Effector memory CD4-positive, alpha-beta T cell (primary cell): Measurements from ENCODE around the gene C3orf18.

Source experiments
- DNase-seq, 3 donors: peaks; one replicate each; pipeline ENCODE4 v3.0.0-alpha.2; 2020
- H3K27ac ChIP-seq: 2 replicates; pipeline ENCODE4 v1.7.0; 2013; ENCODE audit warnings: mild to moderate bottlenecking, low read length, moderate library complexity; ENCODE audit not compliant: insufficient read depth, poor library complexity, severe bottlenecking
- H3K27me3 ChIP-seq: replicated peaks from 2 replicates; pipeline ENCODE4 v1.7.0; 2013; ENCODE audit warnings: mild to moderate bottlenecking, low read length; ENCODE audit not compliant: insufficient read depth, control insufficient read depth, poor library complexity, severe bottlenecking
- H3K36me3 ChIP-seq: 2 replicates; pipeline ENCODE4 v1.7.0; 2013; ENCODE audit warnings: mild to moderate bottlenecking, low read length, moderate library complexity; ENCODE audit not compliant: control insufficient read depth, insufficient read depth
- H3K4me1 ChIP-seq: 2 replicates; pipeline ENCODE4 v1.7.0; 2013; ENCODE audit warnings: low read length, mild to moderate bottlenecking; ENCODE audit not compliant: control insufficient read depth, insufficient read depth, poor library complexity, severe bottlenecking
- H3K4me3 ChIP-seq: 2 replicates; pipeline ENCODE4 v1.7.0; 2013; ENCODE audit warnings: low read length, low read depth, mild to moderate bottlenecking; ENCODE audit not compliant: insufficient read depth, poor library complexity, severe bottlenecking
- H3K9me3 ChIP-seq: 2 replicates; pipeline ENCODE4 v1.7.0; 2013; ENCODE audit warnings: mild to moderate bottlenecking, low read length, moderate library complexity; ENCODE audit not compliant: control insufficient read depth

The C3orf18 gene

GRCh38 chr3:50588759-50589433, 21.3 kb upstream of the C3orf18 start:
- Histone ChIP-seq H3K4me1 (peaks cover 55% of the 10 kb centered on the region), H3K4me3 (peak overlapping the region; percentile 8), H3K27me3 (no peaks in the 10 kb centered on the region), H3K27ac (peak overlapping the region; percentile 44), H3K36me3 (no peaks in the 10 kb centered on the region), H3K9me3 (no peaks in the 10 kb centered on the region)
- DNase-seq = no peak

- no peaks in the 10 kb centered on the region for H3K27me3 ChIP-seq
- peak in 2 of 3 donors; percentile 45 to 48 for DNase-seq
- H3K4me3 ChIP-seq = peak overlapping the region; percentile 8
- no peaks in the 10 kb centered on the region for H3K9me3 ChIP-seq
- peaks cover 52% of the 10 kb centered on the region for H3K4me1 ChIP-seq
- no peaks in the 10 kb centered on the region for H3K36me3 ChIP-seq
- peak overlapping the region; percentile 44 for H3K27ac ChIP-seq
These were observed 20.5 kb upstream of the C3orf18 start for GRCh38 chr3:50587806-50588758.

GRCh38 chr3:50587373-50587772, 19.8 kb upstream of the C3orf18 start:
- DNase-seq = no peak

GRCh38 chr3:50586763-50587070, 19.2 kb upstream of the C3orf18 start:
- DNase-seq = no peak
- peaks cover 40% of the 10 kb centered on the region for H3K4me1 ChIP-seq

More at GRCh38 chr3:50587373-50587772, 19.8 kb upstream of the C3orf18 start:
- H3K36me3 ChIP-seq = no peaks in the 10 kb centered on the region
- no peak overlapping the region for H3K4me3 ChIP-seq
- no peaks in the 10 kb centered on the region for H3K27me3 ChIP-seq
- H3K4me1 ChIP-seq = peaks cover 45% of the 10 kb centered on the region
- H3K9me3 ChIP-seq = no peaks in the 10 kb centered on the region
- peak overlapping the region; percentile 44 for H3K27ac ChIP-seq

GRCh38 chr3:50585919-50586762, 18.6 kb upstream of the C3orf18 start:
- H3K4me3 ChIP-seq = no peak overlapping the region
- H3K9me3 ChIP-seq = no peaks in the 10 kb centered on the region
- peaks cover 41% of the 10 kb centered on the region for H3K4me1 ChIP-seq
- no peaks in the 10 kb centered on the region for H3K27me3 ChIP-seq
- no peak overlapping the region for H3K27ac ChIP-seq
- DNase-seq = no peak
- peaks cover 3% of the 10 kb centered on the region for H3K36me3 ChIP-seq

More at GRCh38 chr3:50586763-50587070, 19.2 kb upstream of the C3orf18 start:
- no peaks in the 10 kb centered on the region for H3K27me3 ChIP-seq
- H3K4me3 ChIP-seq = no peak overlapping the region
- H3K36me3 ChIP-seq = peaks cover 1% of the 10 kb centered on the region
- H3K9me3 ChIP-seq = no peaks in the 10 kb centered on the region
- H3K27ac ChIP-seq = no peak overlapping the region

- H3K4me1 ChIP-seq = peaks cover 31% of the 10 kb centered on the region
- H3K27ac ChIP-seq = no peak overlapping the region
- H3K27me3 ChIP-seq = no peaks in the 10 kb centered on the region
- no peaks in the 10 kb centered on the region for H3K9me3 ChIP-seq
- no peak overlapping the region for H3K4me3 ChIP-seq
- no peak for DNase-seq
- H3K36me3 ChIP-seq = peaks cover 7% of the 10 kb centered on the region
These were observed 16.8 kb upstream of the C3orf18 start for GRCh38 chr3:50584391-50584790.

- Histone ChIP-seq H3K4me1 (peaks cover 29% of the 10 kb centered on the region), H3K27me3 (no peaks in the 10 kb centered on the region), H3K36me3 (peaks cover 11% of the 10 kb centered on the region), H3K27ac (no peak overlapping the region), H3K4me3 (no peak overlapping the region), H3K9me3 (no peaks in the 10 kb centered on the region)
- no peak for DNase-seq
These were observed 16.4 kb upstream of the C3orf18 start for GRCh38 chr3:50583897-50584296.

- Histone ChIP-seq H3K36me3 (peaks cover 21% of the 10 kb centered on the region), H3K9me3 (no peaks in the 10 kb centered on the region), H3K4me1 (peaks cover 21% of the 10 kb centered on the region), H3K4me3 (no peak overlapping the region), H3K27ac (no peak overlapping the region), H3K27me3 (no peaks in the 10 kb centered on the region)
- DNase-seq = no peak
These were observed 14.5 kb upstream of the C3orf18 start for GRCh38 chr3:50582083-50582482.

GRCh38 chr3:50581459-50581842, 13.9 kb upstream of the C3orf18 start:
- peak overlapping the region; percentile 1 for H3K4me3 ChIP-seq
- no peaks in the 10 kb centered on the region for H3K9me3 ChIP-seq
- H3K27ac ChIP-seq = no peak overlapping the region
- no peak for DNase-seq
- H3K4me1 ChIP-seq = peaks cover 23% of the 10 kb centered on the region
- no peaks in the 10 kb centered on the region for H3K27me3 ChIP-seq
- H3K36me3 ChIP-seq = peaks cover 21% of the 10 kb centered on the region
